GM19099 (cell line): ENCODE measurements around the gene STK39.

ENCODE experiments used
- POLR2A ChIP-seq: IDR thresholded peaks from 3 replicates; pipeline ENCODE4 v1.6.1; 2011; ENCODE audit warnings: low read depth; ENCODE audit not compliant: insufficient read length; ENCODE audit errors: extremely low read depth

STK39 gene

GRCh38 chr2:168198476-168199207, 48.8 kb downstream of the STK39 start:
- no peak for TF ChIP-seq POLR2A

- no peak for TF ChIP-seq POLR2A
Observed at GRCh38 chr2:168196764-168197180, 50.6 kb downstream of the STK39 start.

- TF ChIP-seq POLR2A, result no peak
Observed at GRCh38 chr2:168194784-168195522, 52.4 kb downstream of the STK39 start.

GRCh38 chr2:168192839-168193616, 54.4 kb downstream of the STK39 start:
- no peak for TF ChIP-seq POLR2A

- TF ChIP-seq POLR2A, result no peak
Observed at GRCh38 chr2:168191955-168192785, 55.2 kb downstream of the STK39 start.

- no peak for TF ChIP-seq POLR2A
Observed at GRCh38 chr2:168190590-168191336, 56.6 kb downstream of the STK39 start.

GRCh38 chr2:168189835-168190569, 57.4 kb downstream of the STK39 start:
- TF ChIP-seq POLR2A, result no peak

GRCh38 chr2:168188002-168188401, 59.4 kb downstream of the STK39 start:
- TF ChIP-seq POLR2A, result no peak

- no peak for TF ChIP-seq POLR2A
Observed at GRCh38 chr2:168186452-168186851, 60.9 kb downstream of the STK39 start.

GRCh38 chr2:168185583-168186274, 61.7 kb downstream of the STK39 start:
- no peak for TF ChIP-seq POLR2A

- no peak for TF ChIP-seq POLR2A
Observed at GRCh38 chr2:168184681-168185513, 62.5 kb downstream of the STK39 start.

- no peak for TF ChIP-seq POLR2A
Observed at GRCh38 chr2:168183308-168183997, 63.9 kb downstream of the STK39 start.
